ENCODE measurements around the gene PGS1. TPM values are rescaled to one million over a fixed set of nuclear protein-coding genes. Genes with fewer than 3 reads are reported as not detected.

PGS1 gene
- total RNA-seq, 1 experiment from 2014 or later: 57.8 TPM

GRCh38 chr17:78416791-78417530 is 38.5 kb downstream of the PGS1 start:
- no peak for DNase-seq (ENCODE audit: low read depth)
- in situ Hi-C loops (cut with HindIII; ENCODE audit: low pct_unique_long_range_greater_than_20kb, low sequenced_read_pairs): no loop called here

- no peak for DNase-seq (ENCODE audit: low read depth)
- in situ Hi-C loops (cut with HindIII; ENCODE audit: low pct_unique_long_range_greater_than_20kb, low sequenced_read_pairs): no loop called here
Measured at GRCh38 chr17:78417531-78417909, 39.1 kb downstream of the PGS1 start.

GRCh38 chr17:78418326-78419026 is 40.0 kb downstream of the PGS1 start:
- DNase-seq (ENCODE audit: low read depth): no peak
- in situ Hi-C loops (cut with HindIII; ENCODE audit: low pct_unique_long_range_greater_than_20kb, low sequenced_read_pairs): no loop called here

GRCh38 chr17:78419970-78420815 is 41.7 kb downstream of the PGS1 start:
- DNase-seq (ENCODE audit: low read depth): no peak
- in situ Hi-C loops (cut with HindIII; ENCODE audit: low pct_unique_long_range_greater_than_20kb, low sequenced_read_pairs): no loop called here

GRCh38 chr17:78421084-78421533 is 42.7 kb downstream of the PGS1 start:
- DNase-seq (ENCODE audit: low read depth): no peak
- in situ Hi-C loops (cut with HindIII; ENCODE audit: low pct_unique_long_range_greater_than_20kb, low sequenced_read_pairs): no loop called here

GRCh38 chr17:78421534-78422266 is 43.3 kb downstream of the PGS1 start:
- peak; percentile 62 for DNase-seq (ENCODE audit: low read depth)
- in situ Hi-C loops (cut with HindIII; ENCODE audit: low pct_unique_long_range_greater_than_20kb, low sequenced_read_pairs): no loop called here

GRCh38 chr17:78422267-78422605 is 43.8 kb downstream of the PGS1 start:
- DNase-seq (ENCODE audit: low read depth): no peak
- in situ Hi-C loops (cut with HindIII; ENCODE audit: low pct_unique_long_range_greater_than_20kb, low sequenced_read_pairs): no loop called here

GRCh38 chr17:78422872-78423588 is 44.6 kb downstream of the PGS1 start:
- no peak for DNase-seq (ENCODE audit: low read depth)
- in situ Hi-C loops (cut with HindIII; ENCODE audit: low pct_unique_long_range_greater_than_20kb, low sequenced_read_pairs): no loop called here

GRCh38 chr17:78423961-78424675 is 45.7 kb downstream of the PGS1 start:
- in situ Hi-C loops (cut with HindIII; ENCODE audit: low pct_unique_long_range_greater_than_20kb, low sequenced_read_pairs): no loop called here

GRCh38 chr17:78425429-78425828 is 47.0 kb downstream of the PGS1 start:
- in situ Hi-C loops (cut with HindIII; ENCODE audit: low pct_unique_long_range_greater_than_20kb, low sequenced_read_pairs): no loop called here
- no peak for DNase-seq (ENCODE audit: low read depth)

More at GRCh38 chr17:78423961-78424675, 45.7 kb downstream of the PGS1 start:
- DNase-seq (ENCODE audit: low read depth): no peak

- no peak for DNase-seq (ENCODE audit: low read depth)
- in situ Hi-C loops (cut with HindIII; ENCODE audit: low pct_unique_long_range_greater_than_20kb, low sequenced_read_pairs): no loop called here
Measured at GRCh38 chr17:78426293-78426879, 47.9 kb downstream of the PGS1 start.

- in situ Hi-C loops (cut with HindIII; ENCODE audit: low pct_unique_long_range_greater_than_20kb, low sequenced_read_pairs): no loop called here
- DNase-seq (ENCODE audit: low read depth): no peak
Measured at GRCh38 chr17:78427140-78427539, 48.7 kb downstream of the PGS1 start.

- in situ Hi-C loops (cut with HindIII; ENCODE audit: low pct_unique_long_range_greater_than_20kb, low sequenced_read_pairs): no loop called here
- DNase-seq (ENCODE audit: low read depth): no peak
Measured at GRCh38 chr17:78428025-78428575, 49.7 kb downstream of the PGS1 start.

- in situ Hi-C loops (cut with HindIII; ENCODE audit: low pct_unique_long_range_greater_than_20kb, low sequenced_read_pairs): no loop called here
Measured at GRCh38 chr17:78428836-78429617, 50.6 kb downstream of the PGS1 start.

GRCh38 chr17:78429618-78429995 is 51.2 kb downstream of the PGS1 start:
- DNase-seq (ENCODE audit: low read depth): no peak

More at GRCh38 chr17:78428836-78429617, 50.6 kb downstream of the PGS1 start:
- no peak for DNase-seq (ENCODE audit: low read depth)

More at GRCh38 chr17:78429618-78429995, 51.2 kb downstream of the PGS1 start:
- in situ Hi-C loops (cut with HindIII; ENCODE audit: low pct_unique_long_range_greater_than_20kb, low sequenced_read_pairs): no loop called here

Data from Caki2 (cell line).